Measurements from ENCODE around the gene INO80E.

- TF ChIP-seq POLR2A (IDR thresholded peaks at IDR 0.05) = no peak
- TF ChIP-seq, protein P1, sequence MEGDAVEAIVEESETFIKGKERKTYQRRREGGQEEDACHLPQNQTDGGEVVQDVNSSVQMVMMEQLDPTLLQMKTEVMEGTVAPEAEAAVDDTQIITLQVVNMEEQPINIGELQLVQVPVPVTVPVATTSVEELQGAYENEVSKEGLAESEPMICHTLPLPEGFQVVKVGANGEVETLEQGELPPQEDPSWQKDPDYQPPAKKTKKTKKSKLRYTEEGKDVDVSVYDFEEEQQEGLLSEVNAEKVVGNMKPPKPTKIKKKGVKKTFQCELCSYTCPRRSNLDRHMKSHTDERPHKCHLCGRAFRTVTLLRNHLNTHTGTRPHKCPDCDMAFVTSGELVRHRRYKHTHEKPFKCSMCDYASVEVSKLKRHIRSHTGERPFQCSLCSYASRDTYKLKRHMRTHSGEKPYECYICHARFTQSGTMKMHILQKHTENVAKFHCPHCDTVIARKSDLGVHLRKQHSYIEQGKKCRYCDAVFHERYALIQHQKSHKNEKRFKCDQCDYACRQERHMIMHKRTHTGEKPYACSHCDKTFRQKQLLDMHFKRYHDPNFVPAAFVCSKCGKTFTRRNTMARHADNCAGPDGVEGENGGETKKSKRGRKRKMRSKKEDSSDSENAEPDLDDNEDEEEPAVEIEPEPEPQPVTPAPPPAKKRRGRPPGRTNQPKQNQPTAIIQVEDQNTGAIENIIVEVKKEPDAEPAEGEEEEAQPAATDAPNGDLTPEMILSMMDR (IDR thresholded peaks at IDR 0.05) = no peak
Observed at GRCh38 chr16:29947897-29948296, 48.1 kb upstream of the INO80E start.
